DMS79 treated with DMSO at 0.1 percent for 48 hours (cell line): ENCODE data around the gene RASA3.

Experiments
- DNase-seq: peaks from one replicate; lab custom pipeline; 2025; lab: John Stamatoyannopoulos, UW

Gene RASA3

DNA sequence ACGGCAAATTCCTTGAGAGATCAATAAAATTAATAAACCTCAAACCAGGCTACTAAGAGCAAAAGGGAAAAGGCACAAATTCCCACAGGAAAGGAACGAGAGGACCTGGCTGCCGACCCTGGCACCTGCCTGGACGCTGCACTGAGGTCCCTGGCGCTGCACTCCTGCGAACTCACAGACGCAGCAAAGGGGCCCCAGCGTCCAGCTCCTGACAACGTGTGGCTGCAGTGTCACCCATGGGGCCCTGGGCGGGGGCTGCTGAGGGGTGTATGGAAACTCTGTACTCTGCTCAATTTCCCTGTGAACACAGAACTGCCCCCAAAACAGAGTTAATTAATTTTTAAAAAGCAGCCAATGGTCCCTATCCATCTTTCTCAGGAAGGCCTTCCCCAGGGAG, 97.2 kb downstream of the RASA3 start:
- no peak for DNase-seq

DNA sequence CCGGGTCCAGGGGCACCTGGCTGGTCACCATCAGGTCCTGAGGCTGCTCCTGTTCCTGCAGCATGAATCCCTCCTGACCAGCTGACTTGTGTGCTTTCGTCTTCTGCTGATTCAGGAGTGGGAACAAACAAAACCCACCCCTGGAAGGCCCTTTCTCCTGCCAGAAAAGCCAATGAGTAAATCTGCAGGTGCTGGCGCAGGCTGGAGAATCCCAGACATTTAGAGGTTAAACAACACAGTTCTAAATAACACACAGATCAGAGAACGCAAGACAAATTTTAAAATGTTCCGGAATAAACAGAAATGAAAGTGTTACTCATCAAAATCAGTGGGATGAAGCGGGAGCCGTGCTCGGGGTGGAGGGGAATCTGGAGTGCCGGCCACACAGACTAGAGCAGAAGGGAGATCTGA, 97.9 kb downstream of the RASA3 start:
- DNase-seq: no peak

DNA sequence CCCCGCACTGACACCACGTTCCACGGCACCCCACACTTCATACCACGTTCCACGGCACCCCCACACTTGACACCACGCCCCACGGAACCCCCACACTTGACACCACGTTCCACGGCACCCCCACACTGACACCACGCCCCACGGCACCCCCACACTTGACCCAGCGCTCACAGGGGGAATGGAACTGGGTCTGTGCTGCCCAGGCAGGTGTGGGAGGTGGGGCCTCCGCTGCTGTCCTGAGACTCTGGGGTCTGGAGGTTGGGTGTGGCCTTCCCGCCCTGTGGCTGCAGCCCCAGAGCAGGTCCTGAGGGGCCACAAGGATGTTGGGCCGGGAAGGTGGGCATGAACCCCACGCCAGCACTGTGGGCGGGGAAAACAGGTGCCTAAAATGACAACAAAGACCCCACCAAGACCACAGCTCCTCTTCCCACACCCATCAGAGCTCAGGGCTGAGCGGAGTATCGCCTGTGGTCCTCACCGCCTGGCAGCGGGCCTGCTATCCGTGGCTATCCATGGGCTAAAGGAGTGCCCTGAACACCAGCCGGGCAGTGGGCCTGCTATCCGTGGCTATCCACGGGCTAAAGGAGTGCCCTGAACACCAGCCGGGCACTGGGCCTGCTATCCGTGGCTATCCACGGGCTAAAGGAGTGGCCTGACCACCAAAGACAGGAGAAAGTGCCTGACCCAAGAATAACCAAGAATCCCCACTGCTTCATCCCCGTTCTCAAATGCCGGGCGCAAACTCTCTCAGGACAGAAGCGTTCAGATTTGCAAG, 98.7 kb downstream of the RASA3 start:
- no peak for DNase-seq

DNA sequence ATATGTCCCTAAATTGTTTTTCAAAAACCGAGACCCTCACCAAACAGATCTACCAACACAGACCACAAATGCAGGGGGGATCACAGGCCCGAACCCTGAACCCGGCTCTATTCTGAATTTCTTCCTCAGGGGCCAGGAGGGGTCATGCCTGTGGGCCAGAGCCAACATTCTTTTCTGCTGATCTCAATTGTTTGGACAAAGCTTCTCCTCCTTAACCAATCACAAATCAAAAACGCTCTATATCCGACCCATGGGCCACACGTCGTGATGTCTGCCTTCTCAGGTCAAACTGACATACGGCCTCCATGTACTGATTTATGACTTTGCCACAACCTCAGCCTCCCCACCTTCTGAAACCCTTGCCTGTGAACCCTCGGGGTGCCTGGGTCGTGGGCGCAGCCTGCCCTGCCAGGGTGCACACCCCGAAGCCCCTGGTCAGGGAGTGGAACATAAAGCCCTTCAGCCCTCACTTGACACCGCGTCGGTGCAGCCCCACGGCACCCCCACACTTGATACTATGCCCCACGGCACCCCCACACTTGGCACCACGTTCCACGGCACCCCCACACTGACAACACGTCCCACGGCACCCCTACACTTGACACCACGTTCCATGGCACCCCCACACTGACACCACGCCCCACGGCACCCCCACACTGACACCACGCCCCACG, 100.2 kb downstream of the RASA3 start:
- no peak for DNase-seq

DNA sequence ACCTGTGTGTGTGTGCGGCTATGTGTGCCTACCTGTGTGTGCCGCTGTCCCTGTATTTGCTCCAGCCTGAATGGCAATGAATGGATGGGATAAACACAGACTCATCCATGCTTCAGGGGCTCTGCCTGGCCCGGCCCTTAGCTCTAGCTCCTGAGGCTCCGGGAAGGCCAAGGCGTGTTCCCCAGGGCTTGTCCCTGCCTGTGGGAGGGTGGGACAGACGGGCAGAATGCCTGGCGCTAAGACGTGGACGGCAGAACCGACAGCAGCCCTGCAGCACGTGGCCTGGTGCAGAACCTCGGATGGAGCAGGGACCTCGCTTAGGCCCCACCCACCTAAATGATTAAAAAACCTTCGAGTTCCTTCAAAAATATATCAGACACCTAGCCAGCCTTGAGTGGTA, 100.8 kb downstream of the RASA3 start:
- no peak for DNase-seq

DNA sequence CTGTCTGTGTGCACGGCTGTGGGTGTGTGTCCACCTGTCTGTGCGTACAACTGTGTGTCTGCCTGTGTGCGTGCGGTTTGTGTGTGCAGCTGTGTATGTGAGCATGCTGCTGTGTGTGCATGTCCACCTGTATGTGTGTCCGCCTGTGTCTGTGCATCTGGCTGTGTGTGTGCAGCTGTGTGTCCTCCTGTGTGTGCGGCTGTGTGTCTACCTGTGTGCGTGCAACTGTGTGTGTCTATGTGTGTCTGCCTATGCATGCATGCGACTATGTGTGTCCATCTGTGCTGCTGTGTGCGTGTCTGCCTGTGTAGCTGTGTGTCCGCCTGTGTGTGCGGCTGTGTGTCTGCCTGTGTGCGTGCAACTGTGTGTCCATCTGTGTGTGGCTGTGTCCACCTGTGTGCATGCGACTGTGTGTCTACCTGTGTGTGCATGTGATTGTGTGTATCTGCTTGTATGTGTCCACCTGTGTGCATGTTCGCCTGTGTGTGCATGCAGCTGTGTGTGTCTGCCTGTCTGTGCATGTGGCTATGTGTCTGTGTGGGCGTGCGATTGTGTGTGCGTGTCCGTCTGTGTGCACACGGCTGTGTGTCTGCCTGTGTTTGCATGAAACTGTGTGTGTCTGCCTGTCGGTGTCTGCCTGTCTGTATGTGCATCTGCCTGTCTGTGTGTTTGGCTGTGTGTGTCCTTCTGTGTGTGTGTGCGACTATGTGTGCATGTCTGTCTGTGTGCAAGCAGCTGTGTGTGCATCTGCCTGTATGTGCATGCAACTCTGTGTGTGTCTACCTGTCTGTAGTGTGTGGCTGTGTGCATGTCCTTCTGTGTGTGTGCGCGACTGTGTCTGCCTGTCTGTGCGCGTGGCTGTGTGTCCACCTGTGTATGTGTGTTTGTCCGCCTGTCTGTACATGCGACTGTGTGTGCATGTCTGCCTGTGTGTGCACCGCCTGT, 101.5 kb downstream of the RASA3 start:
- no peak for DNase-seq

DNA sequence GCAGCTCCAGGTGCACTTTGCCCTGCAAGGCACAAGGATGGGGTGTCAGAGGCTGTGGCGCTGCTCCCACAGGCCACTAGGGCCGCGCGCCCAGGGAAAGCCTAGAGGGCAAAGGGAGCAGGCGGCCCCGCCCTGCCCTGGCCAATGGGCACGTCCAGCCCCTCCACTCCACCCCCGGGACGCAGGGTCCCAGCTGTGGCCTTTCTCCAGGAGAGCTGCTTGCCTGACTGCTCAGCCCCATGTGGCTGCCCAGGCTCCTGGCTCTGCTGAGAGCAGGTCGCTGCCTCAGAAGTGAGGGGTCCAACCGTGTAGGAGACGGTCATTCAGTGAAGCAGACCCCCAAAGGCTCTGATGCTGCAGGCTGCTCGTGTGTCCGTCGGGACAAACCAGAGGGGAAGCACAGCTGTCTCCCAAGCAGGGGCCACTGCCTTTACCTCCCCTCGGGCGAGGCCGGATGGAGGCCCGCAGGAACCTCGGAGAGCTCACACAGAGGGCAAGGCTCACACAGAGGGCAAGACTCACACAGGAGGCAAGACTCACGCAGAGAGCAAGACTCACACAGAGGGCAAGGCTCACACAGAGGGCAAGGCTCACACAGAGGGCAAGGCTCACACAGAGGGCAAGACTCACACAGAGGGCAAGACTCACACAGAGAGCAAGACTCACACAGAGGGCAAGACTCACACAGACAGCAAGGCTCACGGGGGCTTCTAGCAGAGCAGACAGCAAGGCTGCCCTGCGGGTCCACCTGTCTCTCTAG, 102.4 kb downstream of the RASA3 start:
- DNase-seq: no peak

DNA sequence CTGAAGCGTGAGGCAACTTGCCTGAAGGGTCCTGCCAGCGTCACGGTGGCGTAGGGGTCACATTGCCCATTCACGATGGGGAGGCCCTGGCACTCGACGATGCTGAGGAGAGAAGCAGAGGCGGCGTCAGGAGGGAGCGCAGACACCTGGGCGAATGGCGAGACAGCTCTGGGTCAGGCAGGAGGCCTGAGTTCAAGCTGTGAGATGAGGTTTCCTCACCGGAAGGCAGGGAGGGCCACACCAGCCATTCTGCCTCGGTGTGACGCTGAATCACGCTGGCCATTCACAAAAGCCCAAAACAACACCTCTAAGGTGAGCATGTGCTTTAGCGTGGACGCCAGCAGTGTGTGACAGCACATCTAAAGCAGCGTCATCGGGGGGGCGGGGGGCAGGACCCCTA, 104.6 kb downstream of the RASA3 start:
- DNase-seq: no peak

DNA sequence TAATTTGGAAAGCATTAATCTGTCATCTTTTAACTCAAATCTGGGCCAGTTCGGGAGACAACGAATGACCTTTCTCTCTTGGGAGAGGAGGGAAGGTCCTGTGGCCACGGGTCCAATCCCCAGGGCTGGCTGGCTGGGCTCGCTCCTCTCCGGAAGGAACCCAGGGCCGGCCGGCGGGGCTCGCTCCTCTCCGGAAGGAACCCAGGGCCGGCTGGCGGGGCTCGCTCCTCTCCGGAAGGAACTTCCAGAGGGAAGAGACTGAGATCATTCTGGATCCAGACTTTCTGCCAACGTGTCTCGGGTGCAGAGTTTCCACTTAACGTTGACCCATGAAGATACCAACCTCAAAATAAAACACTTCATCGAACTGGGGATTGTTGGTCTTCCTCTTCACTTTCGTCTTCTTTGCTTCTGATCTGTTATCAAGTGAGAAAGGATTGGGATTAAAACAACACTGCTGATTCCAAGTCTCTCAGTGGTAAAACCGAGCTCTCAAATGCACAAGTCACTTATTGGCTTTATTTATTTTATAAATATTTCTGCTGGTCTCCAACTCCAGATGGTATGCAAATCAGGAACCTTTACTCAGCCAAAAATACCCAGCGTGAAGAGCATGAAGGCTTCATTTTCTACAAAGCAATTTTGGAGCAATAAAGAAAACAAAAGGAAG, 105.2 kb downstream of the RASA3 start:
- no peak for DNase-seq

DNA sequence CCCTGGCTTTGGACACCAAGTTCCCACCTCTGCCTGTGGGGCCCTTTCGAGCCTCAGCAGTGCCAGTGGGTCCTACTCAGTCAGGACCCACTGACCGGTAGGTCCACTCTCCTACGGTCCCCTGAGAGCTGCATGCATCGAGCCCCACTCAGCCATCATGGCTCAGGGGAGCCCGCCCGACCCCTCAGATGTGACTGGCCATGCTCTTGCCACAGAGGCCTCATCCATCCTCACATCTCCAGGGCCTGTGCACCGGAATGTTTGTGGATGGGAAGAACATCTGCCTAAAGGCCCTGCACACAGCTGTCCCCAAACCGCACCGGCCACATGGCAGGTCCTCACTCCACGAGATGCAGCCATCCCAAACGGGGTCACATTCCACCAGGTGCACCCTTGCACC, 105.9 kb downstream of the RASA3 start:
- no peak for DNase-seq

DNA sequence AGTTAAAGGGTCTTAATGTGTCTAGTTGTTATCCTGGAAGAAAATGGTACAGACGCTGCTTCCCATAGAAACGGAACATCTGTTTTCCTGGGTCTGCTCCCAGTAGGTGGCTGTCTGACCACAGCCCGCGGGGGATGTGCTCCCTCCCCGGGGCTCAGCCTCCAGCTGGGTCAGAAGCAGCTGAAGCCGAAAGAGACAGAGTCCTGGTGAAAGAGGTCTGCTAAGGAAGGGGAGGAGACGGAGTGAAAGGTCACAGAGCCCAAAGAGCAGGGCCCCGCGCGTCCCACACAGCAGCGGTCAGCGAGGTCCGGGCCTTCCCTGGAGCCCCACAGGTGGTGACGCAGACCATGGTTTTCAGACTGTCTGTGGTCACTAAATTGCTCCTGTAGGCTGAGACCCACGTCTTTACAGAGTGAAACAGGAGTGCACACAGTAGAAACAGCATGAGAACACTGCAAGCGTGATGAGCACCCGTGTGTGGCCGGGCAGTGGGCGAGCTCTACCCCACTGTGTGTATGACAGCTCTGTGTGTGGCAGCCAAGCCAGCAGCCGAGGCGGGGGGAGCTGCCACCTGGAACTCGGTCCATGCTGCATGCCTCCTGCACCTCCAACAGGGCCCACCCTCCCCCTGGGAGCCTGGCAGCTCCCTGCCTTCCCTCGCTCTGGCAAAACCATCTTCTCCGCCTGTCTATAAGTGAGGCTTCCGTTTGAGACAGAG, 106.5 kb downstream of the RASA3 start:
- no peak for DNase-seq

DNA sequence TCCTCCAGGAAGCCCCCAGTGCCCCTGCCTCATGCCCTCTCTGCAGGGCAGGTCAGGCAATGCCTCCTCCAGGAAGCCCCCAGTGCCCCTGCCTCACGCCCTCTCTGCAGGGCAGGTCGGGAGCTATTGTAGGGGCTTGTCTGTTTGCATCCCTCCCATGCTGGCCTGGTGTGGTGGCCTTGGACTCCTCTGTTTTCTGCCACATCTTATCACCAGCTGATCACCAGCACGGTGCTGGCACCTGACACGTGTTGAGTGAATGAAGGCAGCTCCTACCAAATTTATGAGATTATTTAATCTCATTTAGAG, 107.1 kb downstream of the RASA3 start:
- no peak for DNase-seq

DNA sequence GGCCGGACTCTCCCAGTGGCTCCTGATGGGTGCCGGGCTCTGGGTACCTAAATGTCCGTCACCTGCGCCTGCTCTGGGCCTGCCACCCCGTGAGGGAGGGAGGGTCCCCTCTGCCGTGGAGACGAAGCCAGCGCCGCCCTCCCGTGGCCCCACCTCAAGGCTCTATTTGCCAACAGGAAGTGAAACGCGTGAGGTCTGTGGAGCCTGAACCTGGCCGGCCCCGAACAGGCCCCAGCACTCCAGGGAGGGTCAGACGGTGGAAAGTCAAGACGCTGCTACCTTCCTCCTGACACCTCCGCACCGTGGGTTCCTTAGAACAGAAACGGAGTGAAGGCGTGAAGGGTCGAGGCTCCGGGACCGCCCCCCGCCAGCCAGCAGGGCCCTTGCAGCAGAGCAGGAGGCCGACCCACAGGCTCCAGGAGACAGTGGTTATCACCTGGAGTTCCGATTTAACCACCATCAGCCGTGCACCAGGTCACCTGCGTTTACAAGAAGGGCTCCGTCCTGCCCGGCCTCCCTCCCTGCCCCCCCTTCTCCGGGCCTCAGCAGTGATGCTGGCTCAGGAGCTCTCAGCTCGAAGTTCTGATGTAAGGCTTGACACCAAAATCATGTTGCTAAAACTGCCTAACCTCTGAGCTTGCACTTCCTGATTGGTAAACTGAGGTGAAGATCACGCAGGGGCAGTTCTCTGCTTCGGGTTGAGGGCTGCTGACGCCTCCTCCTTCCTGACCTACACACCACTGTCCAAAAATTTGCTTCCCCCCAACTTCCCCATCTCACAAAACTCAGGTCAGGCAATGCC, 107.6 kb downstream of the RASA3 start:
- no peak for DNase-seq

DNA sequence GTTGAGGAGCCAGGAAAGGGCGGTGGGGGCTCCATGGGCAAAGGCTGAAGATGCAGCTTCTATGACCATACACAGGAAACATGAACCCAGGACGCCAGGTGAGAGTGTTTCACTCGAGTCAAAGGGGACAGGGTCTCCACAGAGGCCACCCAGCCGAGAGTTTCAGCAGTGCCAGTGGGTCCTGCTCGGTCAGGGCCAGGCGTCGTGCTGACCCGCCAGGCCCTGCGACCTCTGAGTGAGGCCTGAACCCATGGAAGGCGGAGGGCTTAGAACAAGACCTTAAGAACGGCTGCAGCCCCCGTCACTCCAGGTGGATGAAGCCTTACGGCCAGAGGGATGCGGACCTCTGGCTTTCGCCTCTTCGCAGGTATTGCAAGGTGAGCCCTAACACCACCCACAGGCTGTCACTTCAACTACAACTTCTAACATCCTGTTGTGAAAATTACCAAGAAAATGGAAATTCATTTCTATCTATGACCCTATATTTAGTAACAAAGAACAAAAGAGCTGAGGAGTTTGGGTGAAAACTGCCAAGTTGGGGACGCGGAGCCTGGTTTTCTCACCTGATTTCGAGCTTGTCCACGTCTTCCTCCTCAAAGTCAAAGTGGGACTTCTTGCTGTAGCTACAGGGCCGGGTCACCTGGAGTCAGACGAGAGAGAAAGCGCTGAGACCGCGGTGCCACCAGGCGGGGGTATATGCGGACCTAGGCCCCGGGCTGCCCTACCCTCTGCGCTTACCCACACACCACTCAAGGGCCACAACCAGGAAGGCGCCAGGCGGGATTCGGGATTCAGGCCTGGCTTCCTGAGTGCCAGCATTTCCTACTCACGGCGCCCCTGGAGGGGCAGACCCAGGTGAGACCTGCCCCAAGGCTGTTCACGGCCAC, 108.5 kb downstream of the RASA3 start:
- no peak for DNase-seq

DNA sequence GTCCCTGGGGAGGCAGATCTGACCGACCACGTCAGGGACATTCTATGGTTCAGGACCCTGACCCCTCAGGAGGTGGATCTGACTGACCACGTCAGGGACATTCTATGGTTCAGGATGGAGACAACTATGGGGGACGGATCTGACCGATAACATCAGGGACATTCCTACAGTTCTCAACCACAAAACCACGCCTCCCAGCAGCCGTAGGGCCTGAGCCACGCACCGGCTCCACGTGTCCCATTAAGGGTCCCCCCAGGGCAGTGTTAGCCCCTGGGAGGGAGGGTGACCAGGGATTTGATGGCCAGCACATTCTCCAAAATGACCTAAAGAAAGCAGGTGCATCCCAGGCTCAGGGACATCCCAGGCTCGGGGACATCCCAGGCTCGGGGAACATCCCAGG, 109.5 kb downstream of the RASA3 start:
- DNase-seq: no peak

DNA sequence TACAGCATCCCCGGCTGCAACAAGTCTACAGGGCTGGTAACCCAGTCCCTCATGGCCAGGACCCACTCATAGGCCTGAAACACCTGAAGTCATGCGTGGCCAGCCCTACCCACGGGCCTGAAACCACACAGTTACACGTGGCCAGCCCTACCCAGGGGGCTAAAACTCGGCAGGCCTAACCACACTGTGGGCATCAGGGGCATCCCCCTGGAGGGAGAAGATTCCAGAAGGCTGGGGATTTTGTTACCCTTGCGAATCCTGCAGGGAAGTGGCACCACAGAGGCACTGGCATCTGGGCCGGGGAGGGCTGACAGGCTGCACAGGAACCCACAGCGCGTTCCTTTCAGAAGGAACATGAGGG, 110.1 kb downstream of the RASA3 start:
- no peak for DNase-seq

DNA sequence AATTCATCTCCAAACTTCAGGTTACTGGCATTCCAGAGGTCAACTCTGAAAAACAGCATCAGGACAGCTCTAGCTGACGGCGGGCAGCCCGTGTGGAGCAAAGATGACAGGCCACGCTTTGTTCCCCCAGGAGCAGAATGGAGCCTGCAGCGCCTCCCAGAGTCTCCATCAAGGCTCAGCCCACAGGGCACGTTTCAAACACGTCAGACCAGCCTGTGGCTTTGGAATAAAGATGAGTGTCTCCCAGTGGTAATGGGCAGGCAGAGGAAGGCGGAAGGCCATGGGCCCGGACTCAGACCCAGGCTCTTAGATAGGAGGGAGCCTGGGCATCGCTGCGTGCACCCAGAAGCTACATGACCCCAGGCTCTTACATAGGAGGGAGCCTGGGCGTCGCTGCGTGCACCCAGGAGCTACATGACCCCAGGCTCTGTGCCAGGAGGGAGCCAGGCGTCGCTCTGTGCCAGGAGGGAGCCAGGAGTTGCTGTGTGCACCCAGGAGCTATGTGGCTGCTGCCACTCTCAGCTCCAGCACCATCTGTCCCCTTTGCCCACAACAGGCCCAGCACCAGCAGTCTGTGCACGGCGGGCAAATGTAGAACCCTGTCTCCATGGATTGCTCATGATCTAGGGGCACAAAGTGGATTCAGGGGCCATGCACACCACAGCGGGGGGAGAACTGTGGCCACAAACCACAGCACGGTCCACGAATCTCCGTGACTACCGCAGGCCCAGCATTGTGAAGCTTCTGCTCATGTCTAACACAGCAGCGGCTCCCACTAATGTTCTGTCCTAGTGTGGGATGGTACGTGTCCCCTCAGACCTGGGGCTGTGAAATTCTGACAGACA, 110.7 kb downstream of the RASA3 start:
- no peak for DNase-seq
